H1 (cell line): ENCODE measurements around the gene SLC9A2. TPM values are rescaled to one million over a fixed set of nuclear protein-coding genes. Genes with fewer than 3 reads are reported as not detected.

Experiments
- CTCF ChIA-PET: fragments of 300-600 bp; sonication (Branson Sonifier 250); formaldehyde crosslinking; loops from one replicate; lab custom pipeline; 2021; ENCODE audit not compliant: partially characterized antibody; lab: Charles Lee
- POLR2A ChIA-PET: fragments of 300-600 bp; sonication (Branson Sonifier 250); formaldehyde crosslinking; loops from one replicate; lab custom pipeline; 2021; ENCODE audit warnings: inconsistent platforms; ENCODE audit not compliant: partially characterized antibody; lab: Charles Lee
- DNase-seq, 2 experiments: peaks; one replicate each; pipeline versions ENCODE4 v3.0.0 to v3.0.0-alpha.2; 2010 to 2022; ENCODE audit warnings: low spot score in 2 of 2, low read depth in 1 of 2, mixed read lengths in 1 of 2
- FAIRE-seq: peaks from 2 replicates; lab custom pipeline; 2011; peaks lifted over from hg19 to GRCh38; lab: Jason Lieb, UNC
- H2AFZ ChIP-seq: 2 replicates; pipeline ENCODE4 v1.8.1; 2012; ENCODE audit warnings: low read length, inconsistent platforms
- H2AK5ac ChIP-seq: 2 replicates; pipeline ENCODE4 v1.6.1; 2013; ENCODE audit warnings: low read depth, low read length
- H2BK120ac ChIP-seq: replicated peaks from 2 replicates; pipeline ENCODE3; 2013; ENCODE audit warnings: low read depth, low read length, inconsistent platforms
- H2BK12ac ChIP-seq: 2 replicates; pipeline ENCODE4 v1.6.1; 2013; ENCODE audit warnings: low read depth, low read length
- H2BK15ac ChIP-seq: 2 replicates; pipeline ENCODE4 v1.6.1; 2013; ENCODE audit warnings: low read length
- H2BK20ac ChIP-seq: 2 replicates; pipeline ENCODE4 v1.6.1; 2013; ENCODE audit warnings: low read length
- H2BK5ac ChIP-seq: 2 replicates; pipeline ENCODE4 v1.6.1; 2013; ENCODE audit warnings: low read depth, low read length
- H3K14ac ChIP-seq: 2 replicates; pipeline ENCODE4 v1.6.1; 2013; ENCODE audit warnings: inconsistent platforms; ENCODE audit not compliant: insufficient read length
- H3K18ac ChIP-seq: 2 replicates; pipeline ENCODE4 v1.6.1; 2013; ENCODE audit warnings: low read length; ENCODE audit errors: extremely low read depth
- H3K23ac ChIP-seq: 2 replicates; pipeline ENCODE4 v1.6.1; 2013; ENCODE audit warnings: inconsistent platforms; ENCODE audit not compliant: insufficient read length
- H3K23me2 ChIP-seq: 2 replicates; pipeline ENCODE4 v1.6.1; 2013; ENCODE audit warnings: low read depth, low read length
- H3K27ac ChIP-seq: 2 replicates; pipeline ENCODE4 v1.6.1; 2011; ENCODE audit warnings: low read depth, low read length, inconsistent platforms
- H3K27me3 ChIP-seq, 4 experiments: replicated peaks in 1 of 4; 1 replicate in 1 of 4; 2 replicates in 3 of 4; pipeline versions ENCODE4 v1.6.1 to v1.8.1; 2011 to 2013; ENCODE audit warnings: low read length in 3 of 4, mild to moderate bottlenecking in 3 of 4, inconsistent platforms in 2 of 4, mixed read lengths in 2 of 4, moderate library complexity in 1 of 4; ENCODE audit not compliant: control insufficient read depth in 3 of 4, insufficient read depth in 3 of 4; ENCODE audit errors: extremely low read depth in 1 of 4
- H3K36me3 ChIP-seq, 4 experiments: 2 replicates each; pipeline versions ENCODE4 v1.6.1 to v1.8.1; 2011 to 2013; ENCODE audit warnings: mild to moderate bottlenecking in 4 of 4, low read length in 3 of 4, moderate library complexity in 2 of 4, control low read depth in 1 of 4, inconsistent platforms in 1 of 4; ENCODE audit not compliant: insufficient read depth in 4 of 4, control insufficient read depth in 2 of 4
- H3K4ac ChIP-seq: replicated peaks from 2 replicates; pipeline ENCODE3; 2013; ENCODE audit warnings: low read length, low read depth, mixed read lengths, inconsistent platforms; ENCODE audit not compliant: insufficient read length
- H3K4me1 ChIP-seq, 4 experiments: replicated peaks in 1 of 4; 1 replicate in 1 of 4; 2 replicates in 3 of 4; pipeline versions ENCODE4 v1.6.1 to v1.8.1; 2011 to 2013; ENCODE audit warnings: low read length in 3 of 4, inconsistent platforms in 2 of 4, mixed read lengths in 1 of 4; ENCODE audit not compliant: insufficient read depth in 4 of 4, control insufficient read depth in 3 of 4
- H3K4me2 ChIP-seq, 2 experiments: 2 replicates each; pipeline versions ENCODE4 v1.6.1 to v1.8.1; 2011 to 2013; ENCODE audit warnings: low read depth in 2 of 2, low read length in 2 of 2, control low read depth in 1 of 2, inconsistent platforms in 1 of 2, mild to moderate bottlenecking in 1 of 2; ENCODE audit not compliant: insufficient read depth in 1 of 2
- H3K4me3 ChIP-seq, 4 experiments: fragments of 200-600, 300-600 bp in 1 of 4; sonication (generic), shearing (Covaris generic), sonication (Bioruptor Twin) in 1 of 4; 2 replicates each; pipeline versions ENCODE4 v1.5.1 to v1.8.1; 2011 to 2016; ENCODE audit warnings: low read length in 4 of 4, low read depth in 3 of 4, control low read depth in 2 of 4, inconsistent platforms in 2 of 4, mild to moderate bottlenecking in 2 of 4, mixed read lengths in 1 of 4, moderate library complexity in 1 of 4; ENCODE audit not compliant: insufficient read depth in 2 of 4; ENCODE audit errors: extremely low read depth in 1 of 4
- H3K56ac ChIP-seq: replicated peaks from 2 replicates; pipeline ENCODE3; 2013; ENCODE audit warnings: low read depth, mild to moderate bottlenecking, mixed read lengths, low read length, inconsistent platforms; ENCODE audit not compliant: insufficient read length
- H3K79me1 ChIP-seq: 2 replicates; pipeline ENCODE4 v1.6.1; 2013; ENCODE audit warnings: low read depth, low read length, control low read depth
- H3K79me2 ChIP-seq, 2 experiments: 2 replicates each; pipeline versions ENCODE4 v1.6.1 to v1.8.1; 2012 to 2013; ENCODE audit warnings: low read length in 2 of 2, mild to moderate bottlenecking in 2 of 2, inconsistent platforms in 1 of 2; ENCODE audit not compliant: insufficient read depth in 2 of 2, control insufficient read depth in 1 of 2
- H3K9ac ChIP-seq, 4 experiments: replicated peaks in 1 of 4; 1 replicate in 1 of 4; 2 replicates in 3 of 4; pipeline versions ENCODE4 v1.6.1 to v1.8.1; 2011 to 2013; ENCODE audit warnings: low read depth in 3 of 4, low read length in 3 of 4, control low read depth in 2 of 4, mild to moderate bottlenecking in 2 of 4, moderate library complexity in 2 of 4, inconsistent platforms in 1 of 4; ENCODE audit errors: extremely low read depth in 1 of 4
- H3K9me3 ChIP-seq, 2 experiments: 2 replicates each; pipeline versions ENCODE4 v1.6.1 to v1.8.1; 2012 to 2013; ENCODE audit warnings: mild to moderate bottlenecking in 2 of 2, moderate library complexity in 2 of 2, control low read depth in 1 of 2, inconsistent platforms in 1 of 2, low read depth in 1 of 2, low read length in 1 of 2, mixed read lengths in 1 of 2; ENCODE audit not compliant: insufficient read depth in 2 of 2
- H4K20me1 ChIP-seq, 2 experiments: replicated peaks in 1 of 2; 2 replicates each; pipeline versions ENCODE3 to v1.8.1; 2011 to 2013; ENCODE audit warnings: inconsistent platforms in 2 of 2, low read length in 2 of 2, mild to moderate bottlenecking in 1 of 2; ENCODE audit not compliant: insufficient read depth in 2 of 2, control insufficient read depth in 1 of 2
- H4K5ac ChIP-seq: 2 replicates; pipeline ENCODE4 v1.6.1; 2013; ENCODE audit warnings: low read length, low read depth, mixed read lengths, inconsistent platforms; ENCODE audit not compliant: insufficient read length
- H4K8ac ChIP-seq: 2 replicates; pipeline ENCODE4 v1.8.0; 2013; ENCODE audit warnings: mild to moderate bottlenecking, moderate library complexity, low read length, inconsistent platforms; ENCODE audit not compliant: insufficient read depth; ENCODE audit errors: extremely low read depth
- H4K91ac ChIP-seq: replicated peaks from 2 replicates; pipeline ENCODE3; 2013; ENCODE audit warnings: low read length, mixed read lengths, inconsistent platforms; ENCODE audit not compliant: insufficient read length
- JUN ChIP-seq: IDR thresholded peaks from 2 replicates; pipeline ENCODE4 v1.6.1; 2011; ENCODE audit warnings: low read depth, mild to moderate bottlenecking, improper control_type of control experiment, low read length
- POLR2A ChIP-seq, 2 experiments: IDR thresholded peaks; 1 replicate in 1 of 2; 2 replicates in 1 of 2; pipeline ENCODE4 v1.6.1; 2011; ENCODE audit warnings: low read depth in 2 of 2, low read length in 2 of 2, mild to moderate bottlenecking in 2 of 2; ENCODE audit errors: control extremely low read depth in 1 of 2
- POLR2AphosphoS5 ChIP-seq: IDR thresholded peaks from 2 replicates; pipeline ENCODE4 v1.6.1; 2011; ENCODE audit warnings: low read depth, low read length
- SIN3A ChIP-seq, 2 experiments: IDR thresholded peaks in 1 of 2; conservative IDR thresholded peaks in 1 of 2; 2 replicates each; pipeline ENCODE4 v1.6.1; 2011 to 2012; ENCODE audit warnings: low read length in 2 of 2, improper control_type of control experiment in 1 of 2, low read depth in 1 of 2, mild to moderate bottlenecking in 1 of 2
- SP4 ChIP-seq: IDR thresholded peaks from 2 replicates; pipeline ENCODE4 v1.6.1; 2012; ENCODE audit warnings: low read length, inconsistent platforms
- TCF12 ChIP-seq: IDR thresholded peaks from 2 replicates; pipeline ENCODE4 v1.6.1; 2011; ENCODE audit warnings: low read depth, mild to moderate bottlenecking, low read length
- ZNF274 ChIP-seq: IDR thresholded peaks from 2 replicates; pipeline ENCODE4 v1.7.0; 2012; ENCODE audit warnings: low read length, borderline replicate concordance; ENCODE audit errors: extremely low read depth
- whole genome bisulfite sequencing, 2 experiments: shearing (Covaris generic) in 1 of 2; methylation state at CpG; one replicate each; pipeline versions ENCODE4 v1.1.6 to v1.1.7; 2013 to 2015; ENCODE audit warnings: low lambda C conversion rate in 2 of 2, mixed read lengths in 2 of 2, inconsistent platforms in 1 of 2, low coverage in 1 of 2, missing lambda C conversion rate in 1 of 2; ENCODE audit not compliant: insufficient replicate concordance in 2 of 2, insufficient coverage in 1 of 2, insufficient read length in 1 of 2; ENCODE audit errors: extremely low coverage in 1 of 2, missing lambda C conversion rate in 1 of 2; 5-methylcytosine and 5-hydroxymethylcytosine counted together
- polyA plus RNA-seq, 7 experiments: library from polyadenylated mRNA; depleted of rRNA in 3 of 7; stranded (reverse) in 5 of 7; unstranded in 2 of 7; fragments of >200 nt in 5 of 7; fragments of 200-250 nt in 2 of 7; gene quantifications; 1 replicate in 5 of 7; 2 replicates in 1 of 7; 4 replicates in 1 of 7; pipeline versions ENCODE4 v1.2.1 to v1.2.3, GENCODE V29; 2011 to 2013; ENCODE audit warnings: missing spikeins in 2 of 7, mixed read lengths in 2 of 7
- total RNA-seq: library from RNA; stranded (reverse); fragmentation: NEBNext Ultra II Directional; extraction: Animal tissue kit (Norgen Biotek cat#: 25700); gene quantifications from 2 replicates; pipeline ENCODE4 v1.2.1, GENCODE V29; 2021

Gene SLC9A2
- total and polyA plus RNA-seq, 2 of the 8 experiments (the other 6 are each of a cell fraction or from before 2014, with no cell fraction given) = 0.06 to 0.13 TPM

GRCh38 chr2:102593516-102593915, 25.8 kb upstream of the SLC9A2 start:
- Histone ChIP-seq H2BK5ac (no peak overlapping the region), H2AFZ (no peak overlapping the region), H4K8ac (no peak overlapping the region), H3K27ac (no peak overlapping the region), H3K56ac (no peak overlapping the region), H2BK20ac (no peak overlapping the region), H2AK5ac (no peak overlapping the region), H2BK12ac (no peak overlapping the region), H3K4me2 (no peak overlapping the region), H2BK15ac (no peak overlapping the region), H3K23me2 (no peaks in the 10 kb centered on the region), H3K9ac (no peak overlapping the region), H2BK120ac (no peak overlapping the region), H3K14ac (no peak overlapping the region), H3K18ac (no peak overlapping the region), H3K9me3 (no peaks in the 10 kb centered on the region), H3K36me3 (no peaks in the 10 kb centered on the region), H4K91ac (no peak overlapping the region), H3K23ac (no peak overlapping the region)
- CTCF ChIA-PET = interaction anchor here (0.5 to 3.8 kb wide), 16 partner anchors 11 to 1838 kb away, joined by 3 to 29 read pairs (median 4); partner anchors contain the start of gene SLC9A4
- POLR2A ChIA-PET = no interaction called here
- DNase-seq = no peak
- WGBS, 2 experiments = 96% methylated on average over 3 of the region's 3 CpGs; no CpG with 5 or more reads in 1 of the 2 experiments
- no peak for TF ChIP-seq SIN3A (conservative IDR thresholded peaks at IDR 0.05 in 1 of 2, IDR thresholded peaks at IDR 0.05 in 1 of 2; ENCODE audit: low read depth in 1 of 2, low read length in 2 of 2)
- no peak for TF ChIP-seq JUN
- no peak for TF ChIP-seq ZNF274
- TF ChIP-seq POLR2AphosphoS5 = no peak
- no peak for TF ChIP-seq SP4
- no peak for TF ChIP-seq TCF12
- TF ChIP-seq POLR2A (IDR thresholded peaks at IDR 0.05; ENCODE audit: control extremely low read depth in 1 of 2, low read depth in 2 of 2, low read length in 2 of 2) = no peak
- TF ChIP-seq, all 59 proteins: peak for 0
- Histone ChIP-seq H4K5ac (no peak overlapping the region), H3K4me3 (no peak overlapping the region), H3K4me1 (no peaks in the 10 kb centered on the region), H3K27me3 (no peaks in the 10 kb centered on the region), H3K4ac (no peak overlapping the region), H3K79me1 (no peaks in the 10 kb centered on the region), H4K20me1 (no peaks in the 10 kb centered on the region), H3K79me2 (no peaks in the 10 kb centered on the region)
- FAIRE-seq = no peak
